Panc1 (cell line): ENCODE measurements around the gene PPM1K.

Experiments used
- CTCF ChIP-seq: fragments of 450-650 bp; IDR thresholded peaks from 2 replicates; pipeline ENCODE4 v1.5.1; 2017; ENCODE audit warnings: mild to moderate bottlenecking
- REST ChIP-seq, 2 experiments: IDR thresholded peaks; 2 replicates each; pipeline ENCODE4 v1.6.1; 2011 to 2012; ENCODE audit warnings: low read depth in 2 of 2, control low read depth in 1 of 2, low read length in 1 of 2, mild to moderate bottlenecking in 1 of 2, moderate library complexity in 1 of 2; ENCODE audit not compliant: insufficient read depth in 1 of 2
- SIN3A ChIP-seq: IDR thresholded peaks from 2 replicates; pipeline ENCODE4 v1.6.1; 2012; ENCODE audit warnings: low read depth, mild to moderate bottlenecking, low read length, moderate library complexity, borderline replicate concordance; ENCODE audit not compliant: insufficient read depth

GRCh38 chr4:88283661-88284438 is 511 bp downstream of the PPM1K start:
- TF ChIP-seq REST (IDR thresholded peaks at IDR 0.05; ENCODE audit: insufficient read depth in 1 of 2, low read depth in 2 of 2, low read length in 1 of 2) = no peak
- no peak for TF ChIP-seq CTCF
- TF ChIP-seq SIN3A = no peak
